Breast epithelium (tissue), 4 donors: Measurements from ENCODE around the gene NXT2. TPM values are rescaled to one million over a fixed set of nuclear protein-coding genes. Genes with fewer than 3 reads are reported as not detected.

Source experiments
- DNase-seq, 2 donors: peaks; one replicate each; pipeline ENCODE4 v3.0.0-alpha.2; 2019; ENCODE audit warnings: low spot score in 2 of 2
- H3K27ac ChIP-seq, 2 donors: fragments of 200-600 bp; sonication (generic) in 1 of 2; one replicate each; pipeline ENCODE4 v1.5.1; 2016 to 2019; ENCODE audit warnings: mild to moderate bottlenecking in 1 of 2
- H3K27me3 ChIP-seq, 2 donors: fragments of 200-600 bp; sonication (generic) in 1 of 2; one replicate each; pipeline versions ENCODE4 v1.5.1 to v1.6.0; 2017 to 2019; ENCODE audit warnings: control low read depth in 1 of 2, mild to moderate bottlenecking in 1 of 2
- H3K36me3 ChIP-seq: fragments of 200-600 bp; one replicate; pipeline ENCODE4 v1.5.1; 2019
- H3K4me1 ChIP-seq, 2 donors: fragments of 200-600 bp; sonication (generic); one replicate each; pipeline ENCODE4 v1.5.1; 2016 to 2019; ENCODE audit warnings: control low read depth in 1 of 2
- H3K4me3 ChIP-seq, 3 donors: fragments of 200-600 bp; sonication (generic); 1 replicate in 2 of 3; 2 replicates in 1 of 3; pipeline ENCODE4 v1.5.1; 2016 to 2019; ENCODE audit warnings: mild to moderate bottlenecking in 3 of 3, moderate library complexity in 2 of 3
- H3K9me3 ChIP-seq, 2 donors: fragments of 200-600 bp; sonication (generic) in 1 of 2; one replicate each; pipeline ENCODE4 v1.5.1; 2016 to 2019; ENCODE audit warnings: control low read depth in 1 of 2
- POLR2A ChIP-seq: fragments of 450-650 bp; IDR thresholded peaks from one replicate; pipeline ENCODE4 v1.6.1; 2016; ENCODE audit warnings: antibody characterized with exemption, mild to moderate bottlenecking, moderate library complexity
- POLR2AphosphoS5 ChIP-seq, 3 donors: sonication (generic); formaldehyde crosslinking; IDR thresholded peaks; one replicate each; pipeline ENCODE4 v1.6.1; 2017; ENCODE audit warnings: antibody characterized with exemption in 3 of 3
- intact Hi-C: fragments of 100-400 bp; cut with DNase I; formaldehyde crosslinking; loops from one replicate; pipeline ENCODE4 v1.15.1; 2023; ENCODE audit warnings: low total_unique reads
- total RNA-seq, 3 donors: library from RNA; depleted of rRNA; stranded (reverse); fragments of >200 nt; gene quantifications; one replicate each; pipeline ENCODE4 v1.1.0, GENCODE V29; 2016
- TF ChIP-seq, protein P1 (sequence below), 3 donors: fragments of 450-650 bp; IDR thresholded peaks; one replicate each; pipeline ENCODE4 v1.5.1; 2016 to 2017; ENCODE audit warnings: antibody characterized with exemption in 3 of 3, mild to moderate bottlenecking in 3 of 3, moderate library complexity in 3 of 3

Gene NXT2
- total RNA-seq, 3 donors from 2014 or later: 9.5 to 17.9 (median 12.3) TPM

DNA sequence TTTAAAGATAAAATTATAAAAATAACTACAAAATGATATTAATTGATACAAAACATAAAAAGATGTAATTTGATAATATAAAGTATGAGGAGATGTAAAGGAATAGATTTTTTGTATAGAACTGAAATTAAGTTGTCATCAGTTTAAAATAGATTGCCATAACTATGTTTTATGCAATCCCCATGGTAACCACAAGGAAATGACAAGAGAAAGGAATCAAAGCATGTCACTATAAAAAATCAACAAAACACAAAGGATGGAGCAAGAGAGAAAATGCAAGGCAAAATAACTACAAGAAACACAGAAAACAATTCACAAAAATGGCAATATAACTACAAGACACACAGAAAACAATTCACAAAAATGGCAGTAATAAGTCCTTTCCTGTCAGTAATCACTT is 27.7 kb upstream of the NXT2 start:
- TF ChIP-seq, protein P1, sequence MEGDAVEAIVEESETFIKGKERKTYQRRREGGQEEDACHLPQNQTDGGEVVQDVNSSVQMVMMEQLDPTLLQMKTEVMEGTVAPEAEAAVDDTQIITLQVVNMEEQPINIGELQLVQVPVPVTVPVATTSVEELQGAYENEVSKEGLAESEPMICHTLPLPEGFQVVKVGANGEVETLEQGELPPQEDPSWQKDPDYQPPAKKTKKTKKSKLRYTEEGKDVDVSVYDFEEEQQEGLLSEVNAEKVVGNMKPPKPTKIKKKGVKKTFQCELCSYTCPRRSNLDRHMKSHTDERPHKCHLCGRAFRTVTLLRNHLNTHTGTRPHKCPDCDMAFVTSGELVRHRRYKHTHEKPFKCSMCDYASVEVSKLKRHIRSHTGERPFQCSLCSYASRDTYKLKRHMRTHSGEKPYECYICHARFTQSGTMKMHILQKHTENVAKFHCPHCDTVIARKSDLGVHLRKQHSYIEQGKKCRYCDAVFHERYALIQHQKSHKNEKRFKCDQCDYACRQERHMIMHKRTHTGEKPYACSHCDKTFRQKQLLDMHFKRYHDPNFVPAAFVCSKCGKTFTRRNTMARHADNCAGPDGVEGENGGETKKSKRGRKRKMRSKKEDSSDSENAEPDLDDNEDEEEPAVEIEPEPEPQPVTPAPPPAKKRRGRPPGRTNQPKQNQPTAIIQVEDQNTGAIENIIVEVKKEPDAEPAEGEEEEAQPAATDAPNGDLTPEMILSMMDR (IDR thresholded peaks at IDR 0.05): no peak
- peaks cover 0 to 49% of the 10 kb centered on the region in 2 donors for H3K27me3 ChIP-seq
- H3K9me3 ChIP-seq: peaks cover 0 to 8% of the 10 kb centered on the region in 2 donors
- intact Hi-C loops: no loop called here
- no peaks in the 10 kb centered on the region for H3K36me3 ChIP-seq
- DNase-seq: no peak
- H3K4me1 ChIP-seq: no peaks in the 10 kb centered on the region
- H3K27ac ChIP-seq: no peak overlapping the region
- H3K4me3 ChIP-seq: no peak overlapping the region

DNA sequence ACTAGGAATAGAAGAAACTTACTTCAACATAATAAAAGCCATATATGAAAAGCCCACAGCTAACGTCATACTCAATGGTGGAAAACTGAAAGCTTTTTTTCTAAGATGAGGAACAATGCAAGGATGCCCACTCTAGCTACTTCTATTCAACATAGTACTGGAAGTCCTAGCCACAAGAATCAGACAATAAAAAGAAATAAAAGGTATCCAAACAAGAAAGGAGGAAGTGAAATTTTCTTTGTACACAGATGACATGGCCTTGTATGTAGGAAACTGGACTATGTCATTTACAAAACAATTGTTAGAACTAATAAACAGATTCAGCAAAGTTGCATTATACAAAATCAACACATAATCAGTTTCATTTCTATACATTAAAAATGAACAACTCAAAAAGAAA is 25.5 kb upstream of the NXT2 start:
- Histone ChIP-seq H3K27me3 (peaks cover 0 to 33% of the 10 kb centered on the region in 2 donors), H3K36me3 (no peaks in the 10 kb centered on the region), H3K9me3 (peaks cover 0 to 8% of the 10 kb centered on the region in 2 donors), H3K4me3 (no peak overlapping the region), H3K4me1 (no peaks in the 10 kb centered on the region), H3K27ac (no peak overlapping the region)
- intact Hi-C loops: no loop called here
- TF ChIP-seq, protein P1 (IDR thresholded peaks at IDR 0.05): no peak
- TF ChIP-seq POLR2AphosphoS5 (IDR thresholded peaks at IDR 0.05) (no peak), POLR2A (no peak)
- no peak for DNase-seq

DNA sequence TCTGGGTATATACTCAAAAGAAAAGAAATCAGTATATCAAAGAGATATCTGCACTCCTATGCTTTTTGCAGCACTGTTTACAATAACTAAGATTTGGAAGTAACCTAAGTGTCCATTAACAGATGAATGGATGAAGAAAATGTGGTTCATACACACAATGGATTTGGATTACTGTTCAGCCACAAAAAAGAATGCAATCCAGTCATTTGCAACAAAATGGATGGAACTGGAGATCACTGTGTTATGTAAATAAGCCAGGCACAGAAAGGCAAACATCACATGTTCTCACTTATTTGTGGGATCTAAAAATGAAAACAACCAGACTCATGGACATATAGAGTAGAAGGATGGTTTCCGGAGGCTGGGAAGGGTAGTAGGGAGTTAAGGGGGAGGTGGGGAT is 17.6 kb upstream of the NXT2 start:
- Histone ChIP-seq H3K9me3 (no peaks in the 10 kb centered on the region), H3K4me3 (no peak overlapping the region), H3K27ac (no peak overlapping the region), H3K27me3 (peaks cover 0 to 6% of the 10 kb centered on the region in 2 donors), H3K4me1 (no peaks in the 10 kb centered on the region), H3K36me3 (no peaks in the 10 kb centered on the region)
- intact Hi-C loops: no loop called here
- TF ChIP-seq POLR2AphosphoS5 (IDR thresholded peaks at IDR 0.05): no peak
- TF ChIP-seq POLR2A: no peak
- TF ChIP-seq, protein P1 (IDR thresholded peaks at IDR 0.05): no peak
- no peak for DNase-seq

DNA sequence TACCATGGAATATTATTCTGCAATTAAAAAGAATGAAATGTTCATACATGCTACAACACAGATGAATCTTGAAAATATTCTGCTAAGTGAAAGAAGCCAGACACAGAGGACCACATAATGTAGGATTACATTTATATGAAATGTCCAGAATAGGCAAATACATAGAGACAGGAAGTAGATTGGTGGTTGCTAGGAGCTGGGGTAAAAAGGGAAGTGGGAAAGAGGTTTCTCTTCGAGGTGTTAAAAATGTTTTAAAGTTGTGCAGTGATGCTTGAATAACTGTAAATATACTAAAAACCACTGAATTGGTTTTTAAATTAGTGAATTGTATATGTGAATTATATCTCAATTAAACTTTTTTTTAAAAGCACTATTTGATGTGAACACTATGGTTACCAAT is 3.6 kb upstream of the NXT2 start:
- Histone ChIP-seq H3K4me3 (no peak overlapping the region), H3K27me3 (peaks cover 0 to 57% of the 10 kb centered on the region in 2 donors), H3K36me3 (no peaks in the 10 kb centered on the region), H3K9me3 (peaks cover 0 to 5% of the 10 kb centered on the region in 2 donors), H3K27ac (no peak overlapping the region), H3K4me1 (no peaks in the 10 kb centered on the region)
- no peak for TF ChIP-seq POLR2A
- no peak for TF ChIP-seq POLR2AphosphoS5 (IDR thresholded peaks at IDR 0.05)
- TF ChIP-seq, protein P1 (IDR thresholded peaks at IDR 0.05): no peak
- DNase-seq: no peak
- intact Hi-C loops: no loop called here

DNA sequence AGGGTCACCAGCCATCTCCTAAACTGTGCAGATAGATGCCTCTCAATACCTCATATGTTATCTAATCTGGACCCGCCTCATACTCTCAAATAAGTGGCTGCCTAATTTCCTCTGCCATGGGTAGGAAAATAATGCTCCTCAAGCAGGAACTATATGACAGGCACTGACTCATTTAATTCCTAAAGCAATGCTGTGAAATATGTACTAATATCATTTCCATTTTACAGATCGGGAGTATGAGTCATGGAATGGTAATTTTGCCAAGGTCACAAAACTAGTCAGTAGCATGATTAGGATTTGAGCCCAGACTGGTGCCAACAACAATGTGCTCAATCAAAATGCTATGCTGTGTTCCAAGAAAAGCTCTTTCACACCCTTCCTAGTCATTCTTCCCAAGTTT is 3.0 kb upstream of the NXT2 start:
- Histone ChIP-seq H3K4me3 (no peak overlapping the region), H3K36me3 (no peaks in the 10 kb centered on the region), H3K4me1 (no peaks in the 10 kb centered on the region), H3K27ac (no peak overlapping the region), H3K27me3 (peaks cover 0 to 57% of the 10 kb centered on the region in 2 donors), H3K9me3 (peaks cover 0 to 5% of the 10 kb centered on the region in 2 donors)
- intact Hi-C loops: no loop called here
- no peak for DNase-seq
- TF ChIP-seq, protein P1 (IDR thresholded peaks at IDR 0.05): no peak
- TF ChIP-seq POLR2A: no peak
- TF ChIP-seq POLR2AphosphoS5 (IDR thresholded peaks at IDR 0.05): no peak
